HG03354 (cell line): Measurements from ENCODE around the gene MAPRE3.

Source experiments
- ATAC-seq: cut with Tn5 transposase; IDR thresholded peaks from one replicate; pipeline ENCODE4 v1.9.1; 2021; ENCODE audit warnings: mild to moderate bottlenecking; ENCODE audit not compliant: unreplicated experiment, poor library complexity, severe bottlenecking

The MAPRE3 gene

DNA sequence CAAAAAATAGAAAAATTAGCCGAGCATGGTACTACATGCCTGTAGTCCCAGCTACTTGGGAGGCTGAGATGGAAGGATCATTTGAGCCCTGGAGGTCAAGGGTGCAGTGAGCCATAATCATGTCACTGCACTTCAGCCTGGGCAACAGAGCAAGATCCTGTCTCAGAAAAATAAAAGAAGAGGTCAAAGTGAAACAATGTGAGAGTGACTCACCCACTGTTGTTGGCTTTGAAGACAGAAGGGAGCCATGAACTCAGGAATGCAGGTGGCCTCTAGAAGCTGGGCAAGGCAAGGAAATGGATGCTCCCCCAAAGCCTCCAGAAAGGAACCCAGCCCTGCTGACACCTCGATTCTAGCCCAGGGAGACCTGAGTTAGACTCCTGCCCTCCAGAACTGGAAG is 58.6 kb downstream of the MAPRE3 start:
- ATAC-seq: no peak

DNA sequence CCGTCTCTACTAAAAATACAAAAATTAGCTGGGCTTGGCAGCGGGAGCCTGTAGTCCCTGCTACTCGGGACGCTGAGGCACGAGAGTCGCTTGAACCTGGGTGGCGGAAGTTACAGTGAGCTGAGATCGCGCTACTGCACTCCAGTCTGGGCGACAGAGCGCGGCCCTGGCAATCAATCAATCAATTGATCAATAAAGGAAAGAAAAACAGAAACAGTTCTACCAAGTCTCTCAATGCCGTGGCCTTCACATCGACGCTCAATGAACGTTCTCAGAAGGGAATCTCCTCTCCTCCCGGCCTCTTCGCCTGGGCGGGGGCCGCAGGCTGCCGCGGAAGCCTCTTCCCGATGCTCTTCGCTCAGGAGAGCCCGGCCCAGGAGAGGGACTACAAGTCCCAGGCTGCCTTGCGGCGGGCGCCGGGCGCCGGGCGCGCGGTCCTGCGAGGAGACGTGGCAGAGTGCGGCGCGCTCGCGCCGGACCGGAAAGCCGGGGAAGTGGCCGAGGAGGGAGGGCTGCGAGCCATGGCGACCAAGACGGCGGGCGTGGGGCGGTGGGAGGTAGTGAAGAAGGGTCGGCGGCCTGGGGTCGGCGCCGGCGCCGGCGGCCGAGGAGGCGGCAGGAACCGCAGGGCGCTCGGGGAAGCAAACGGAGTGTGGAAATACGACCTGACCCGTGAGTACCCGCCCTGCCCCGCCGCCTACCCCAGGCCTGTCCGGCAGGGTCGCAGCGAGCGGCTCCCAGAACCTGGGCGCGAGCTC is 62.2 kb downstream of the MAPRE3 start, which contains the start of gene TMEM214:
Gene TMEM214, plus strand, starts transcription at position 471 of the 758 bp plus-strand sequence. Its CDS starts 51 bp downstream, at position 522.
- peak; percentile 96 for ATAC-seq

DNA sequence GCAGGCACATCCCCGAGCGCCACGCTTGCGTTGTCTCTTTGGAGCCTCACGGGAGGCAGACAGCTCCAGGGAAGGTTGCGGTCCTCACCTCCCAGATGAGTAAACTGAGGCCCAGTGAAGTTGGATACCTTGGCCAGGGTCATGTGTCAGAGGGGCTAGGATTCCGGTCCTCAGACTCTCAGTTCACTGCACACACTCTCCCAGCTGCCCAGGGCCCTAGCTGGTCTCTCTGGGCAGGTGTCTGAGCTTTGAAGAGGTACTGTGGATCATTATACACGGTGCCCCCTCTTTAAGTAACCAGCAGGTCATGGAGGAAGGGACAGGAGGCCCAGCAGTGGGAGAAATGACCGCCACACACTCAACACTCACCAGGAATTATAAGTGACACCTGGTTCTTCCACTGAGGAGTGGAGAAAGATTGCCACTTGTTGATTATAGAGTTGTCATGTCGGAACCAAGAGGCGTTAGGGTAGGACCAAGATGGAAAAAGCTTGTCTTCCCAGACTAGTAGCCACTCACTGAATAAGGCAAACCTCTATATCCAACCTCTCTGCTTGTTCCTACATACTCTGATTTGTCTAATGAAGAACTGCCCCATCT is 62.9 kb downstream of the MAPRE3 start:
- peak; percentile 8 for ATAC-seq

DNA sequence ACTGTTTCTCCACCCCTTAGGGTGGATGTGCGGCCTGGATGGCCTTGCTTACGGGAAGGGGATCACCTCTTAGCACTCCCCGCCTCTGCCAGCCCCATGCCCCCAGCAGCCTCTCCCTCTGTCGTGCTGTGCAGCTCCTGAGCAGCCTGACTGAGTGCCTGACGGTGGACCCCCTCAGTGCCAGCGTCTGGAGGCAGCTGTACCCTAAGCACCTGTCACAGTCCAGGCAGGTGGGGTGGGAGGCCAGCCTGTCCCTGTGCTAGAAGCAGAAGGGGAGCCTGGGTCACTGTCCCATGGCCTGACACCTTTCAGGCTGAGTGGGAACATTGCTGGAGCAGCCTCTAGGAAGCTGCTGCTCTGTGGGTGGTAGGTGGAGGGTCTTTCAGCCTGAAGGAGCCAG is 67.6 kb downstream of the MAPRE3 start:
- ATAC-seq: no peak

DNA sequence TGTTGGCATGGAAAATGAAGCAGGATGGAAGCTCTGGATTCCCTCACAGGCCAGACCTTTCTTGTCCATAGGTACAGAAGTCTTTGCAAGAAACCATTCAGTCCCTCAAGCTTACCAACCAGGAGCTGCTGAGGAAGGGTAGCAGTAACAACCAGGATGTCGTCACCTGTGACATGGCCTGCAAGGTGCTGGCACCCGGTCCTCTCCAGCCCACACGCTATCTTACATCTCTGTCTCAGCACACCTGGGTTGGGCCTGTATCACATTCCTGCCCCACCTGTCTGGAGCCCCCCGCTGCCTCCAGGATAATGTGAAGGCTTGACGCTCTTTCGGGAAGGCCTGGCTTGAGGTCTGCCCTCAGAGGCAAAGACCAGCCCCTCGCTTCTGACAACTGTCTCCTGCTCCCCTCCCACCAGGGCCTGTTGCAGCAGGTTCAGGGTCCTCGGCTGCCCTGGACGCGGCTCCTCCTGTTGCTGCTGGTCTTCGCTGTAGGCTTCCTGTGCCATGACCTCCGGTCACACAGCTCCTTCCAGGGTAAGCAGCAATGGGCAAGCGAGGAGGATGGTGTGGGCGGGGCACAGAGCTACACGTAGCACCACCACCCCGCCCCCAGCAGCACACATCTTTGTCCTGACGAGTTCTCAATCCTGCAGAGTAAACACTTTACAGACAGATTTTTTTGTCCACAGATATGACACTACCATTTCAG is 68.3 kb downstream of the MAPRE3 start:
- no peak for ATAC-seq

DNA sequence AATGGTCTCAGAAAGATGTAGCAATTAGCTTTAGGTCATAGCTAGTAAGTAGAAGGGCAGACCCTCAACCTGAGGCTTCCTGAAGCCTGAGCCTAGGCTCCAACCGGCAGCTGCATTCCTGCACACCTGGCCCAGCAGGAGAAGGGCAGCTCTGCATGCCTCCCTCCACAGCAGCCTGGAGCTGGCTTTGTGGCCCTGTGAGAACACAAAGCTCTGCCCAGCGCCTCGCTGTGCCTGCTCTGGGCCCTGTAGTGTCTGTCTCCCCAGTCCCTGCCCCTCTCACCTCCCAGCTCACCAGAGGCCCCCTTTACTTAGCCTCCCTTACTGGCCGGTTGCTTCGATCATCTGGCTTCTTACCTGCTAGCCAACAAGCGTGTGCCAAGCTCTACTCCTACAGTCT is 69.0 kb downstream of the MAPRE3 start:
- ATAC-seq: no peak

DNA sequence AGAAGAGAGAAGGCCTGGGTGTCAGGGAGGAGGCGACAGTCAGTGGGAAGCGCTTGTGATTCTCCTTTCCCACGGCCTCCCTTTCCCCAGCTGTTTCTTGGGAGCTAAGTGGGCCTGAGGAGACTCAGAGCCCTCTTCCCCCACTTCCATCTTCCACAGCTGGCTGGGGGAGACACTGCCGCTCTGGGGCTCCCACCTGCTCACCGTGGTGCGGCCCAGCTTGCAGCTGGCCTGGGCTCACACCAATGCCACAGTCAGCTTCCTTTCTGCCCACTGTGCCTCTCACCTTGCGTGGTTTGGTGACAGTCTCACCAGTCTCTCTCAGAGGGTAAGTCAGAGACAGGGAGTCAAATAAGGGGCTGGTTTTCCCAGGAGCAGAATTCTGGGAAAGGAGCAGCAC is 69.4 kb downstream of the MAPRE3 start:
- no peak for ATAC-seq

DNA sequence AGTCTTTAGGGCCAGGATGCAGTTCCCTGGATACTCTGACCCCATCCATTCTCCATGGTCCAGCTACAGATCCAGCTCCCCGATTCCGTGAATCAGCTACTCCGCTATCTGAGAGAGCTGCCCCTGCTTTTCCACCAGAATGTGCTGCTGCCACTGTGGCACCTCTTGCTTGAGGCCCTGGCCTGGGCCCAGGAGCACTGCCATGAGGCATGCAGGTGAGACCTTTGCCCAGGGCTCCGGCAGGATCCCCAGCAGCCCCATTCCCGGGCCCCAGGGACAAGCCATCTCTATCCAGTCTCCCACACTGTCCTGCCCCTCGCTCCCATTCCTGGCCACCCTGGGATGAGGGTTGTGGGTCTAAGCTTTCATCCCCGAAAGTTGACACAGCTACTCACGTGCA is 69.8 kb downstream of the MAPRE3 start:
- no peak for ATAC-seq

DNA sequence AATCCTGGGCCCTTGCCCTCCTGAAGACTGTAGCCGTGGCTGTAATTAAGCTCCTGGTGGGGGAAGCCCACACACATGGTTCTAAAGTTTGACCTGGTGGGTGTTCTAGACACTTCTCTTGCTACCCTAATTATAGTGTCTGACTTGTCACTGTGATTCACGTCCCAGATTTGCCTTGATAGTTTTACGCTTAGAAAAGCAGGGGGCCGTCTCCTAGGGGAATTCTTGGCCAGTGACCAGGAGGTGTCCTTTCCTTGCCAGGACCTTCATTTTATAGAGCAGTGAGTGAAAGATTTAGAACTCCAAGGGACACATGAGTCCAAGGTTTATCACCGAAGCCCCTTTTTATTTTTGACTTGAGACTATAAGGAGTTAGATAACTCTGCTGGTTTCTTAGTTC is 71.3 kb downstream of the MAPRE3 start:
- ATAC-seq: no peak

DNA sequence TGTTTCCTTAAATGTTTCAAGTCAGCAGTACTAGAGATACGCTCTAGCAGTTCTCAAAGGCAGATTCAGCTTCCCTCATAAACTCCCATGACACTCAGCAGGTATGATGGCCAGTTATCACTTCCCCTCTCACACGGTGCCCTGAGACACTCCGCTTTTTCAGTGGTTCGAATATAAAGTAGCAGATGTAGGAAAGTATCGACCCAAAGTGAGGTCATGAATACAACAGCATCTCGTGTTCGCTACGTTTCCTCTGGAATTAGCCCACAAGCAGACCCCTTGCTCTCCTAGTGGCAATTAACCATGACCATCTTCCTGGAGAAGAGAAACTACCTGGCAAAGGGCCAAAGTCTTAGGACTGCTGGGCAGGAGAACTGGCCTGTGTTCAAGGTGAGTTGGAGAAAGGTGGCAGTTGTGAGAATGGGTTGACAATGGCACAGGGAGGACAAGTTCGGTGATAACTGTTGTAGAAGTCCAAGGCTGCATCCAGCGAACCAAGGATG is 71.8 kb downstream of the MAPRE3 start:
- ATAC-seq: no peak

DNA sequence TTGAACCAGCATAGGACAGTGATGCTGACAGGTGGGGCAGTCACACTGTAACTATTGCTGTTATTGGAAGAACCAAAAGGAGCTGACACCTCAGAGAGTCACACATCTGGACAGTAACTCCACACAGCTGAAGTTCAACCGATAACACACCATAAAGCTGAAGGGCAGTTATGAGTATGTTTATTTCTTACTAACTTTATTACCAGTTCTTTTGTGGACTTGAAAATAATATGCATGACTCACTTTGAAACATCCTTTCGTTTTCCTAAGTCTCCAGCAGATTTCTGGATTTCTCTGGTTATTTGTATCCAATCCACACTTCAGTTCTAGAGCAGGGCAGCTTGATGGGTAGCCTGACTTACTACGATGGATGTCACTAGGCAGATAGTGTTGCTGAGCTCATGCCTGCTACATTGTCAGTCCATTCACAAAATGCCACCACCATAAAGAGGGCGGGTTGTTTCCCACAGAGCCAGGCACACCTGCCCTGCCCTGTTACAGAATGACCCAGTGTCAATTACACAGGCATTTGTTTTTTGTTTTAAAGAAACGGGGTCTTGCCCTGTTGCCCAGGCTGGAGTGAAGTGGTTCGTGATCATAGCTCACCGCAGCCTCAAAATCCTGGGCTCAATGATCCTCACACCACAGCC is 72.7 kb downstream of the MAPRE3 start:
- no peak for ATAC-seq

DNA sequence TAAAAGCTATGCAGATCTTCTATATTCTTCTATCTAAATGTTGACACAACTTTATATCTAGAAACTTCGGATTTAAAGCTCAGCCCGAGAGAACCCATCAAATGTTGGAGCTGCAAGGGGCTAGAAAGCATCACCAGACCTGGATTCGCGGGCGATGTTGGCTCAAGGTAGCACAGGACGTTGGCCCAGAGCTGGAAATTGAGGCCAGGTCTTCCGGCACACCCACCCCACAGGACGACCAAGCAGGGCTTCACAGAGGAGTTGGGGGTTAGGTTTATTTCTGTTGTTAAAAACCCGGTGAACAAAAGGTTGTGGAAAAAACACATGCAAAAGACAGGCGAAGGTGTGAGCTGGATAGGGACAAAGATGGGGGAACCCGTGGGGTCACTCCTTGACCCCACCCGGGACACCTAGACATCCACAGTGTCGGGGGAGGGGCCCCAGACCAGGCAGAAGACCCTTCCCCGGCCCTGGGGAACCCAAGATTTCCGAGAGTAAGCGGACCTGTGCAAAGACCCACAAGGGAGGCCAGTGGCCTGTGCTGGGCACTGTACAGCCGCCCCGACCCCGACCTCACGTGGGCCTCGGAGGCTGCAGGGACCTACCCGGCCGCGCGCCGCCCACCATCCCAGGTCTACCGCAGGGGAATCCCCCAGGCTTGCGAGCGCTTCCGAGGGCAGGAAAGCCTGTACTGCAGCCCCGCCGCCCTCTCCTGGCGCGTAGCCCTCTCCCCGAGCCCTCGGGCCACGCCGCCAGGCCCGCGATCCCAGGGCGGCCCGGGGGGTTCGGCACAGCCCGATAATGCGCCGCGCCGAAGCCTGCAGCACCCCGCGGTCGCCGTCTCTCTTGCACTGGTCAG is 79.2 kb downstream of the MAPRE3 start:
- ATAC-seq: peak; percentile 22

DNA sequence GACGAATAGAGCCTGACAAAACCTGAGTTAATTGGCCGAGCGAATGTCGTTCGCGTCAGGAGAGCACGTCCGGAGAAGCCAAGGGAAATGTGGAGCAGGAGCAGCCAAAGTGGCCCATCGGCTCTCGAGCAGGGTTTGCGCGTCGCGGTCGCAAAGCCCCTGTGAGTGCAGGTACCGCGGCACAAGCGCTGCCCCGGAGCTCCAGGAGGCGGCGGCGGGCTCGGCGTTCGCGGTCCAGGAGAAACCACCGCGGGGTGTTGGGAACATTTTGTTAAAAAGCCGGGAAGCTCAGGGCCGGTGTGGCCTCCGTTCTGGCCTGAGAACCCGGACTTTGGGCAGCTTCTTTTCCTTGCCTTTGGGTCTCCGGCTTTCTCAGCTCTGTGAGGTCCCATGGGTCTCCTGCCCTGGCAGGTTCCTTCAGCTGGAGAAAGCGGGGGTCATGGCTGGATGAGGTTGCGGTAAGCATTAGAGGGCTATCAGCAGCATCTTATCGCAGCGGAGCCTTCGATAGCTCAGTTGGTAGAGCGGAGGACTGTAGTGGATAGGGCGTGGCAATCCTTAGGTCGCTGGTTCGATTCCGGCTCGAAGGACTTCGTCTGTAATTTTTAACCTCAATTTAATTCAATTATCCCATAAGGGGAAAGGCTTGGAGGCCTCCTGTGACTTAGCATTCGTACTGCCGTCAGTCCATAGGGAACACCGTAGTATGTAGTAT is 80.0 kb downstream of the MAPRE3 start:
- peak; percentile 50 for ATAC-seq

DNA sequence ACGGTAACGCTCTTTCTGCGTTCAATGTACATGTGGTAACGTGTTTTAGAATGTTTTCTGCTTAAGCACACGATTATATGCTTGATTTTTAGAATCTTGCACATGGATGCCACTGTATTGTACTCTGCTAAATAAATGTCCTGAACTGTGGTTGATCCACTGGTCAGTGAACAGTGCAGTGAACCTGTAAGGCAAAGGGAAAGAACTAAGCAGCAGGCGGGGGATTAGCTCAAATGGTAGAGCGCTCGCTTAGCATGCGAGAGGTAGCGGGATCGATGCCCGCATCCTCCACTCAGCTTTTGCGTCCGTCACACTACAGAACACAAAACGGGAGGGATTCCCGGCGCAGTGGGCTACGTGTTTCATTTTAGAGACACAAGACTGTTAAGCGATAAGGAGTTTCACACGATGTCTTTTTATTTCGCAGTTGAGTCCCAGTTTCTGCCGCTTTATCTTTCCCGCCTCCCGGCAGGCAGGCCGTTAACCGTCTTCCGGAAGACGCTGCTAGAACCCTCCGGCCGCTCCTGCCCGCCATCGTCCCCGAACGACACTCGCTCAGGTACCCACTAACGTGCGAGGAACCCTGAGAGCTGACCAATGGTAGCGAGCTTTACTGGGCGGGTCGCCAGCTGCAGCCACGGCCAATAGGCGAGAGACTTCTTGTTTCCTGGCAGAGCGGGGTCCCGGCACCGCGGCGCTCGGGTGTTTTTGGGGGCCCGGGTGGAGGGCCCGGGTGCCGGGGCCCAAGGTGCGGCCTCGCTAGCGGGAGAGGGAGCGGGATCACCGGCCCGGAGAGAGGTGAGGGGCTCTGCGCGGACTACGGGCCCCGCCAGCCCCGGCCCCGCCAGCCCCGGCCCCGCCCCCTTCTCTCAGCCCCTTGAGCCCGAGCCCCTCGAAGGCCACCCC is 80.8 kb downstream of the MAPRE3 start, which contains the start of gene AGBL5:
Gene AGBL5, plus strand, starts transcription at position 673 of the 906 bp plus-strand sequence. CDS start 1,291 bp downstream, outside the sequence.
- peak; percentile 77 for ATAC-seq

DNA sequence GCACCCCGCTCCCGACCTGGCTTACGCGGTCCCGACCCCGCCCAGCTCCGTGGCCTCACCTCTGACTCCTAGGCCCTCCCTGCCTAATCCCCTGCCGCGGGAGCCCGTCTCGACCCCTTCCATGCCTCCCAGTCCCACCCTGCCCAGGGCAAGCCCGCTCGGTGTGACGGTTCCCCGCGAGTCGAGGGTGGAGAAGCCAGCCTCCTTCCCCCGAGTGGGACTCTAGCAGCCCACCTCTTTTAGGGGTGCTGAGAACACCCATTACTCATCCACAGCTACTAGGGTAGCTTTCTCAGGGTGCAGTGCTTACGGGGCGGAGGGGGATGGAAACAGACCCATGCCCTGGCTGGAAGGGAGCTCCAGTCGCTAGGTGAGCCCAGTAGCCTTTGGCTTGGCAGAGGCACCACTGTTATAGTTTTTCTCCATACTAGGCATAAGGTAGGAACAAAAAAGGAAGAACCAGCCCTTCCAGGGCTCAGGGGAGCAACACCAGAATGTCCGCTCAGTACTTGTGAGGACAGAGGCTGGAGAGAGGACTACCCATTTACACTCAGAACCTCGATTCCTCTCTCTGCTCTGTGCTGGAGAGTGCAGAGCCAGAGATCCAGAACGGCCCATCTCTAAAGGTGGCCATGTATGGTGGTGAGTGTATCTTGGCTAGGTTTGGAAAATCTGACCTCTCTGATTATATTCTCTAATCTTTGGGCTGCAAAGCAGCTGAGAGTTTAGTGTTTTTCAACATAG is 81.6 kb downstream of the MAPRE3 start:
- ATAC-seq: no peak

DNA sequence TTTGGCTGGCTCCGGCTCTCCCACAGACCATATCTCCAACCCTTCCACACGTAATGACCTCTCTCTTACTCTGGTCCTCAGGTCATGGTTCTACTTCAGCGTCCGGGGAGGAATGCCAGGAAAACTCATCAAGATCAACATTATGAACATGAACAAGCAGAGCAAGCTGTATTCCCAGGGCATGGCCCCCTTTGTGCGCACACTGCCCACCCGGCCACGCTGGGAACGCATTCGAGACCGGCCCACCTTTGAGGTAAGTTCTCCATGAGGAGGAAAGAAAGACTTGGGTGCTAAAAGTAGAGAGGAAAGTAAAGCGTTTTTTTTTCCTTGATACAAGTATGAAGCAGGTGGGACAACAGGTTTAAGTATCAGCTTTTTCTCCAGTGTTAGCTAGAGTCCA is 82.9 kb downstream of the MAPRE3 start:
- ATAC-seq: no peak

DNA sequence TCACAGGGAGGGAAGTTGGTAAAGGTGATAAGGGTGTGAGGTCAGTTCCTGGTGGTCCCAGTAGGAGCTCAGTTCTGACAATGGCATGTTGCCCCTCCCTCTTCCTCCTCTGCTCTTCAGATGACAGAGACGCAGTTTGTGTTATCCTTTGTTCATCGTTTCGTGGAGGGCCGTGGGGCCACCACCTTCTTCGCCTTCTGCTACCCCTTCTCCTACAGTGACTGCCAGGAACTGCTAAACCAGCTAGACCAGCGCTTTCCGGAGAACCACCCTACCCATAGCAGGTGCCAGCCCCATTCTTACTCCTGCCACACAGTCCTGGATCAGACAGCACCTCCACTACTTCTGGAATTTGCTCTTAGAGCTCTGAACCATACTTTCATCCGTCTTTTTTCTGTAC is 83.3 kb downstream of the MAPRE3 start:
- ATAC-seq: no peak
